Tibial nerve (tissue), 3 donors: Measurements from ENCODE around the gene PUM1.

ENCODE experiments used
- CTCF ChIP-seq, 5 experiments: fragments of 200-600 bp in 3 of 5; fragments of 450-650 bp in 2 of 5; sonication (generic) in 3 of 5; IDR thresholded peaks; one replicate each; pipeline ENCODE4 v1.5.1; 2016 to 2019; ENCODE audit warnings: antibody characterized with exemption in 5 of 5, mild to moderate bottlenecking in 3 of 5, moderate library complexity in 2 of 5
- POLR2A ChIP-seq, 2 donors: fragments of 450-650 bp; IDR thresholded peaks; one replicate each; pipeline ENCODE4 v1.6.1; 2017; ENCODE audit warnings: antibody characterized with exemption in 2 of 2, mild to moderate bottlenecking in 2 of 2, moderate library complexity in 2 of 2

GRCh38 chr1:31027693-31028526 lies 37.6 kb downstream of the PUM1 start:
- TF ChIP-seq CTCF (IDR thresholded peaks at IDR 0.05) (no peak), POLR2A (IDR thresholded peaks at IDR 0.05) (no peak)
